Right forelimb (tissue), 1 donor: ENCODE measurements around the gene GALM.
"Not testable (repeated sequence)": the region's sequence is repeated elsewhere in the genome, so short reads cannot be mapped to it uniquely, and the experiment has no call there.

Source experiments
- DNase-seq: peaks from one replicate; pipeline ENCODE4 v3.0.0-alpha.2; 2018

Gene GALM

GRCh38 chr2:38650012-38650411, 15.9 kb upstream of the GALM start:
- no peak for DNase-seq

- DNase-seq = no peak
Observed at GRCh38 chr2:38650717-38651116, 15.2 kb upstream of the GALM start.

- no peak for DNase-seq
Observed at GRCh38 chr2:38652431-38653273, 13.3 kb upstream of the GALM start.

DNA sequence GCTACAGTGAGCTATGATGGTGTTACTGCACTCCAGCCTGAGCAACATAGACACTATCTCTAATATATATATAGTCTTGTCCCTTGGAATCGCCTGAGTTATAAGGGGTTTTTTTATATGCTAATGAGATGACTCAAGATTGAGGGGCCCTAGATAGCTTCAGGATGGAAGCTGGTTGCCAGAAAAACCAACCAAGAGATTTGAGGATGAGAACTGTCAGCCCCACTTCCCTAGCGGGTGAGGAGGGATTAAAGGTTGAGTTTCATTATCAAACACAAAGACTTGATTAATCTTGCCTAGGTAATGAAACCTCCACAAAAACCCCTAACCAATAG, 12.6 kb upstream of the GALM start:
- DNase-seq = no peak

DNA sequence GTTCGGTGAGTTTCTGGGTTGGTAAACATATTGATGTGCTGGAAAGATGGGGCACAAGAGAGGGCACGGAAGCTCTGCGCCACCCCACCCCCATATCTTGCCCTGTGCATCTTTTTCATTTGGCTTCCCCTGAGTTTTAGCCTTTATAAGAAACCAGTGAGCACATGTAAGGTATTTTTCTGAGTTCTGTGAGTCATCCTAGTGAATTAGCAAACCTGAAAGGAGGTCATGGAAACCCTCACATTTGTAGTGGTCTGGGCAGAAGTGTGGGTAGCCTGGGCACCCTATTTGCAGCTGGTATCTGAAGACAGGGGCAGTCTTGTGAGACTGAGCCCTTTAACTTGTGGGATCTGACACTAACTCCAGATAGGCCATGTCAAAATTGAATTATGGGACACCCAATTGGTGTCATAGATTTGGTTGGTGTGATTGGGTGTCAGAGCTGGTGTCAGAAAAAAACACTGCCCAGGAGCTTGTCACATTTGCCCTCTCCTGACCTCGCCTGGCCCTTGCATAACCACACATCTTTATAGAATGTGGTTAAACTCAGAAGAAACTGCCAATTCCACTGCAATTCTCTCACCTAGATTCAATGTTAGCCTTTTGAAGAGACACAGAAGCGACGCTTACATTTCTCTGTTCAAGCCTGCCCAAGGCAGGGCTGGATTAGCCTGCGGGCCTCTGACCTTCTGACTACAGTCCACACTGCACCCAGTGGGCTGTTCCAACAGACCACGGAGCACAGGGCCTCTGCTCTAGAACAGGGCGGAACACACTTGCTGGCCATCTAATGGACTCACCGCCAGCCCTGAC, 12.0 kb upstream of the GALM start:
- no peak for DNase-seq

DNA sequence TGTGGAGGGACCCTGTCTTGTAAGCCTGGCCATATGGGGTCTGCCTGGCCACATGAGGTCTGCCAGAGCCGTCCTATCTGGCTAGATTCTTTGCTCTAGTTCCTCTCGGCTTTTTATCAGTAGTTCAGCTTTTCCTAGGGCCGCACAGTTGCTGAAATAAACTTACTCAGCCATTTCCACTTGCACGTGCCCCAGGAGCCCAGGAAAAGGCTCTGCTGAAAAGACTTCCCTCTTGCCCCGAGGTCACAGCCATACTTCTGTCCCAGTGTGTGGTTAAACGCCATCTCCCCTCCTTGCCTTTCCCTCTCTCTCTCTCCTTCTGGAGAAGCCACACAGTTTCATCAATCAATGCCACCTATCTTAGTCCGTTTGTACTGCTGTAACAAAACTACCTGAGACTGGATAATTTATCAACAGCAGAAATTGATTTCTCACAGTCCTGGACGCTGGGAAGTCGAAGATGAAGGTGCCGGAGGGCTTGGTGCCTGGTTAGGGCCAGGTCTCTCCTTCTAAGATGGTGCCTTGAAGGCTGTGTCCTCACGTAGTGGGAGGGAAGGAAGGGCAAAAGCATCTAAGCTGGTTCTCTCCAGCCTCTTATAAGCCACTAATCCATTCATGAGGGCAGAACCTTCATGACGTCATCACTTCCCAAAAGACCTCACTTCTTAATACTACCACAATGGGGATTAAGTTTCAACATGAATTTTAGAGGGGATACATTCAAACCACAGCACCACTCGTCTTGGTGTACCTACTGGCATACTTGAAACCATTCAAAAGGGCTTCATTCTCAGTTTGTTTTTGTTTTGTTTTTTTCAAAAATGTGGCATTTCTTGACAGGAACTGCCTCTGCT, 11.2 kb upstream of the GALM start:
- no peak for DNase-seq

- DNase-seq = no peak
Observed at GRCh38 chr2:38655441-38655840, 10.5 kb upstream of the GALM start.

GRCh38 chr2:38656866-38657480, 8.9 kb upstream of the GALM start:
- no peak for DNase-seq

GRCh38 chr2:38658613-38659012, 7.3 kb upstream of the GALM start:
- DNase-seq = no peak

GRCh38 chr2:38659115-38659514, 6.8 kb upstream of the GALM start:
- no peak for DNase-seq

GRCh38 chr2:38660282-38660681, 5.6 kb upstream of the GALM start:
- no peak for DNase-seq

GRCh38 chr2:38661306-38661705, 4.6 kb upstream of the GALM start:
- no peak for DNase-seq

GRCh38 chr2:38666556-38666910, 619 bp downstream of the GALM start:
- no peak for DNase-seq

DNA sequence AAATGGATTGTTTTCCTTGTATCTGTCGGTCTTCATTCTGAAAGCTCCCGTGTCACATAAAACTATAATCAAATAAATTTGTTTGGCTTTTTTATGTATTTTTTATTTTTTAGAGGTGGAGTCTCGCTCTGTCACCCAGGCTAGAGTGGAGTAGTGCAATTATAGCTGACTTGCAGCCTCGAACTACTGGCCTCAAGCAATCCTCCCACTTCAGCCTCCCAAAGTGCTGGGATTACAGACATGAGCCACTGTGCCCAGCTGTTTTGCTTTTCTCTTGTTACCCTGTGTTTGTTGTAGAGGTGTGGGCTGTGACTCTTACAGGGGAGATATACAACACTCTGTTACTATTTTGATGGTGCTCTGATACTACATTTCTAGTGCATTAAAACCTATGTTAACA, 2.2 kb downstream of the GALM start:
- no peak for DNase-seq

DNA sequence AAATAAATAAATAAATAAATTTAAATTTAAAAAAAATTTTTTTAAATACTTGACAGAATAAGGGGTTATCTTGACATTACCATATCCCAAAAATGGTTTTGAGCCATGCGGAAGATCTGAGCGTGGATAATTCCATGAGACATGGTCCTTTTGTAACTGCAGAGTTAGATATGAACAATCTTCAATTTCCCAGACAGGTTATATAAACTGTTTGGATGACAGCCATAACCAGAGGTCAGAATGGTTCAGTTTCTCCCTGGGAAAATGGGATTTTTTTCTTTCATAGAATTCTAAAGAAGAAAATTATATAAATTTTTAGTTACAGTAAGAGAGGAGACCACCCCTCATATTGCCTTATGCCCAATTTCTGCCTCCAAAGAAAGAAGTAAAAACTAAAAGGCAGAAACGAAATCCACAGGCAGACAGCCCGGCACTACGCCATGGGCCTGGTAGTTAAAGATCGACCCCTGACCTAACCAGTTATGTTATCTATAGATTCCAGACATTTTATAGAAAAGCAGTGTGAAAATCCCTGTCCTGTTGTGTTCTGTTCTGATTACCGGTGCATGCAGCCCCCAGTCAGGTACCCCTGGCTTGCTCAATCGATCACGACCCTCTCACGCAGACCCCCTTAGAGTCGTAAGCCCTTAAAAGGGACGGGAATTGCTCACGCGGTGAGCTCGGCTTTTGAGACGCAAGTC, 3.0 kb downstream of the GALM start:
- no peak for DNase-seq

DNA sequence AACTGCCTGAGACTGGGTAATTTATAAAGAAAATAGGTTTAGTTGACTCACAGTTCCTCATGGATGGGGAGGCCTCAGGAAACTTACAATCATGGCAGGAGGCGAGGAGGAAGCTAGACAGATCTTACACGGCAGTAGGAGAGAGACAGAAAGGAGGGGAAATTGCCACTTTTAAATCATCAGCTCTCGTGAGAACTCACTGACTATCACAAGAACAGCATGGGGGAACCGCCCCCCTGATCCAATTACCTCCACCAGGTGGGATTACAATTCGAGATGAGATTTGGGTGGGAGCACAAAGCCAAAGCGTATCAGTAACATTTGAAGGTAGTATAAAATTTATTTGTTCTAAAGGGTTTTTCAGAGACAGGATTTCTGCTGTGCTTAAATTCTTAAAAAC, 5.4 kb downstream of the GALM start:
- no peak for DNase-seq

DNA sequence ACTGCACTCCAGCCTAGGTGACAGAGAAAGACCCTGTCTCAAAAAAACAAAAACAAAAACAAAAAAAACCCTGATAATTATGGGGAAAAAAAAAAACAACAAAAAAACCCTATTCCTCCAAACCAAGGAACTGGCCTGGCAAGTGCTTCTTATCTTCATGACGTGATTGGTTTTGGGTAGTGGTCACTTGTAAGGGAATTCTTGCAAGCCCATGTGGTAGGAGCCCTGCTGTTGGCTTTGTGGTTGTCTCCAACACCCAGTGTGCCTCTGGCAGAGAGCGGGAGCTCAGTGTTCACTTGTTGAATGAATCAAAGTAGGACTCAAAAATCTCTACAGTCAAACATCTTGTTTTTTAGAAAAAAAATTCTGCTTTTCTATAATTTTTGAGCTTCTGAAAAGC, 6.0 kb downstream of the GALM start:
- DNase-seq = no peak

DNA sequence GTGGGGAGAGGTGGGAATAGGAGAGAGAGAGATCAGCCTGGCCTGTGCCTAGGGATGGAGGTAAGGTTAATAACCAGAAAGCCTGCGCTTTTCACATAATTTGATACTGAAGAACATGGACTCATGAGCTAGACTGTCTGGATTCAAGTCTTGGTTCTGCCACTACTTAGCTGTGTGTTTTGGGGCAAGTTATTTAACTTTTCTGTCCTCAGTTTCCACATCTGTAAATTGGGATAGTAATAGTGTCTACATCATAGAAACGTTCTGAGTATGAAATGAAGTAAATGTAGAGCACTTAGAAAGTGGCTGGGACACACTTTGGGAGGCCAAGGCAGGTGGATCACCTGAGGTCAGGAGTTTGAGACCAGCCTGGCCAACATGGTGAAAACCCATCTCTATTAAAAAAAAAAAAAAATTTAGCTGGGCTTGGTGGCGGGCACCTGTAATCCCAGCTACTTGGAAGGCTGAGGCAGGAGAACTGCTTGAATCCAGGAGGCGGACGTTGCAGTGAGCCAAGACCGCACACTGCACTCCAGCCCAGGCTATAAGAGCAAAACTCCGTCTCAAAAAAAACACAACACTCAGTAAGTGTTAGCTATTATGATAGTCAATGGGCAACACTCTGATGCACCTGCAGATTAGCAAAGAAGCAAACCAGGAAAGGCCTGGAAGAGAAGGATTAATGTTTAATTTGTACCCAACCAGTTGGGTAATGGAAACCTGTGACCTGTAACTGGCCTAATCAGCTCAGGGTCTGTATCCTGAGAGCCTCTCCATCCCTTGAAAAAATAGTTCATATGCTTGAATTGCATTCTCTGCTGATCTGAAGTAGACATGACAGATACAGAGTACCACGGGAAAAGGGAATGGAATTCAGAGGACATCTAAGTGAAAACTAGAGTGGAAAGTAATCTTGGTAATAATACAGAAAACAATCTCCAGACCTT, 6.8 kb downstream of the GALM start:
- no peak for DNase-seq

DNA sequence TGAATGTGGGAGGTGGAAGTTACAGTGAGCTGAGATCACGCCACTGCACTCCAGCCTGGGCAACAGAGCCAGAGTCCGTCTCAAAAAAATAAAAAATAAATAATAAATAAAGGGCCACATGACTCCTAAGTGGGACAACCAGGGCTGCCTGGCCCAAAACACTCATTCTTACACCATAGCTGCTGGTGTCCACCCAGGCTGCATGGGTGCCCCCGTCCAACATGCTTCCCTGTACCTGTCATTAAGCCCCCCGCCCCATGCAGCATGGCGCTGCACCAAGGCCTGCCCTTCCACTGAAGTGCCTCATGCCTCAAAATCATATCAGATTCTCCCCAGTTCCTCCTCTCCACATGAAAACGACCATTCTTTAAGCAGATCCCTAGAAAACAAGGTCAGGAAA, 10.8 kb downstream of the GALM start:
- no peak for DNase-seq

DNA sequence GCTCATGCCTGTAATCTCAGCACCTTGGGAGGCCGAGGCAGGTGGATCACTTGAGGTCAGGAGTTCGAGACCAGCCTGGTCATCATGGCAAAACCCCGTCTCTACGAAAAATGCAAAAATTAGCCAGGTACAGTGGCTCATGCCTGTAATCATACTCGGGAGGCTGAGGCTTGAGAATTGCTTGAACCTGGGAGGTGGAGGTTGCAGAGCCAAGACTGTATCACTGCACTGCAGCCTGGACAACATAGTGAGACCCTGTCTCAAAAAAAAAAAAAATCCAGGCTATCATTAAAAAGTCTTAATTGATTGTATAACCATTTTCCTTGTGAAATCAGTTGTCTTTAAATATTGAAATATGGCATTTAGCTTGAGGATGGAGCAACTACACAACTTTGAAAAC, 15.0 kb downstream of the GALM start:
- DNase-seq = not testable (repeated sequence)

DNA sequence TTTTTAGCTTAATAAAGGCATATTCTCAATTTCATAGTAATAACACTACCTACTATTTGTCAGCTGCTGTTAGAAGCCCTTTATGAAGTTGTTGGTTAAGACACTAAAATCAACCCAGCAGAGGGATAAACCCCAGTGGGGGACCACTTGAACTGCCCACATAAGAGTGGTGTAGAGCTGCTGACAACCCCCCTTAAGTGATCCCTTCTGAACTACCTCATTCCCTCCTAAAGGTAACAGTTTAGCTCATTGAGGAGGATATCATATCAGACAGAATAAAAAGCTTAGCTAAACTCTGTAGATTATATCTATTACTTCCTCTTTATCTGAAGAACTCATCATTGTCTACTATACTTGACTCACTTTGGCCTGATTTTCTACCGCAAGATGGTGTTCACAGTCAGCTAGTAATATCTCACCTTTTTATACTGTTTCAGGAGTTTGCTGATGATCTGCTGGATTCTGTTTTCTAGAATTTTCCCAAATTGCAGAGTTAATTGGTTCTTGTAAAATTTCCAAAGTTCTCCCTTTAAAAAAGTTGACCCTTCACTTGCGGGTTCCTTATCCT, 16.2 kb downstream of the GALM start:
- no peak for DNase-seq
